Testis (tissue), 2 donors: ENCODE results near the gene SLC24A3.

ENCODE experiments used
- CTCF ChIP-seq, 3 experiments: fragments of 450-650 bp in 2 of 3; fragments of 200-600 bp in 1 of 3; sonication (generic) in 1 of 3; IDR thresholded peaks; one replicate each; pipeline ENCODE4 v1.5.1; 2016 to 2019; ENCODE audit warnings: antibody characterized with exemption in 3 of 3, mild to moderate bottlenecking in 2 of 3, moderate library complexity in 1 of 3
- POLR2A ChIP-seq: fragments of 450-650 bp; IDR thresholded peaks from one replicate; pipeline ENCODE4 v1.6.1; 2017; ENCODE audit warnings: antibody characterized with exemption, mild to moderate bottlenecking, moderate library complexity

- no peak for TF ChIP-seq CTCF (IDR thresholded peaks at IDR 0.05)
- no peak for TF ChIP-seq POLR2A
These were observed 253.9 kb downstream of the SLC24A3 start for GRCh38 chr20:19466206-19466928.
